ENCODE data around the gene AP5S1.
A peak's percentile ranks its signal among the peaks of the same experiment; 100 is the strongest.

The AP5S1 gene, protein sequence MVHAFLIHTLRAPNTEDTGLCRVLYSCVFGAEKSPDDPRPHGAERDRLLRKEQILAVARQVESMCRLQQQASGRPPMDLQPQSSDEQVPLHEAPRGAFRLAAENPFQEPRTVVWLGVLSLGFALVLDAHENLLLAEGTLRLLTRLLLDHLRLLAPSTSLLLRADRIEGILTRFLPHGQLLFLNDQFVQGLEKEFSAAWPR

DNA sequence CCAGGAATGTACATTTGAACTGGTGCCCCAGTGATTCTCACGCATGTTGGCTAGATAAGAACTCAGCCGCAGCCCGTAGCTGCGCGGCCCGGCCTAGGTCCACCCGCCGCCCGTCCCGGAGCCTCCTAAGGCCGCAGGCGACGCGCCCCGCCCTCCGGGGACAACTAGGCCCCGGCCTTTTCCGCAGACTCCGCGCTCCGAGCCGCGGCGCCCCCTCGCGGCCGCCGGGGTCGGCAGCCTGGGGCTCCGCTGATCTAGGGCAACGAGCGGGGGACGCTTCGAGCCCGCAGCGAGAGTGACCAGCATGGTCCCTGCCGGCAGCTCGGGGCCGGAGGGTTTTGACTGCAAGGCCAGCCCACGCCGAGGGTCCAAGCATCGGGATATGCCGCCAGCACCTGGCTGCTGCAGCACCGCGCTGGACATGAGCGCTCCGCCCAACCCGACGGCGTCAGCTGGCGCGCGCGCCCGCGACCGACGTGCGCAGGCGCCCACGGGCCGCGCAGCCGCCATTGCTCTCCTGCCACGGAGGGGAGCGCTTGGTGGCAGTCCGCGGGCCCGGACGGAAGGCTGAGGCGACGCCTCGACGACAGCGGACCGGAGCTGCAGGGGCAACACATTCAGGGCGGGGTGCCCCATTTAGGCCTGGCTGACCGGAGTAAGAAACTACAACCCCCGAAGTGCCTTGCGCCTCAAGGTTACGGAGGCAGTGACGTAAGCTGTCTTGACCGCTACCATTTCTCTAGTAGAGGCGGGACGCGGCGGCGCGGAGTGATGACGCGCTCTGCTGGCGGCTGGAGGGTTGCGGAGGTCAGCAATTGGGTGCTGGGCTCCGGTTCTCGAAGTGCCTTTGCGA, at the start of gene AP5S1:
Gene AP5S1 (plus strand): TSS at position 500 of the 853 bp plus-strand sequence. CDS start 1,571 bp downstream, outside the sequence.
- Histone ChIP-seq H3K27ac (ENCODE audit: low read length) (peak within 1 kb of the TSS; percentile 95), H3K4me2 (ENCODE audit: insufficient read depth, low read length) (peak within 1 kb of the TSS; percentile 67), H4K20me1 (ENCODE audit: insufficient read depth, low read length) (no peaks in the 10 kb centered on the region), H3K36me3 (ENCODE audit: insufficient read depth, low read length) (peaks cover 32% of the 10 kb centered on the region), H2AFZ (ENCODE audit: low read depth, low read length) (peak within 1 kb of the TSS; percentile 89), H3K4me3 (ENCODE audit: low read depth in 1 of 2, low read length in 2 of 2) (peak within 1 kb of the TSS; percentile 43 to 77), H3K4me1 (ENCODE audit: insufficient read depth, low read length) (peaks cover 46% of the 10 kb centered on the region), H3K9me3 (ENCODE audit: insufficient read depth, low read length, severe bottlenecking) (no peaks in the 10 kb centered on the region), H3K27me3 (ENCODE audit: insufficient read depth, low read length, poor library complexity) (no peaks in the 10 kb centered on the region), H3K9ac (ENCODE audit: low read depth, low read length) (peak within 1 kb of the TSS; percentile 80), H3K79me2 (ENCODE audit: insufficient read depth, low read length) (peaks cover 18% of the 10 kb centered on the region)
- DNase-seq (peak; percentile 91), ATAC-seq (ENCODE audit: insufficient read depth, low read depth) (peak; percentile 82)
- TF ChIP-seq, protein P1, sequence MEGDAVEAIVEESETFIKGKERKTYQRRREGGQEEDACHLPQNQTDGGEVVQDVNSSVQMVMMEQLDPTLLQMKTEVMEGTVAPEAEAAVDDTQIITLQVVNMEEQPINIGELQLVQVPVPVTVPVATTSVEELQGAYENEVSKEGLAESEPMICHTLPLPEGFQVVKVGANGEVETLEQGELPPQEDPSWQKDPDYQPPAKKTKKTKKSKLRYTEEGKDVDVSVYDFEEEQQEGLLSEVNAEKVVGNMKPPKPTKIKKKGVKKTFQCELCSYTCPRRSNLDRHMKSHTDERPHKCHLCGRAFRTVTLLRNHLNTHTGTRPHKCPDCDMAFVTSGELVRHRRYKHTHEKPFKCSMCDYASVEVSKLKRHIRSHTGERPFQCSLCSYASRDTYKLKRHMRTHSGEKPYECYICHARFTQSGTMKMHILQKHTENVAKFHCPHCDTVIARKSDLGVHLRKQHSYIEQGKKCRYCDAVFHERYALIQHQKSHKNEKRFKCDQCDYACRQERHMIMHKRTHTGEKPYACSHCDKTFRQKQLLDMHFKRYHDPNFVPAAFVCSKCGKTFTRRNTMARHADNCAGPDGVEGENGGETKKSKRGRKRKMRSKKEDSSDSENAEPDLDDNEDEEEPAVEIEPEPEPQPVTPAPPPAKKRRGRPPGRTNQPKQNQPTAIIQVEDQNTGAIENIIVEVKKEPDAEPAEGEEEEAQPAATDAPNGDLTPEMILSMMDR (IDR thresholded peaks at IDR 0.05; ENCODE audit: borderline replicate concordance, extremely low read depth, low read length, poor library complexity, severe bottlenecking) = peak; percentile 100
- no peak for TF ChIP-seq EZH2 (IDR thresholded peaks at IDR 0.05; ENCODE audit: borderline replicate concordance, low read depth, low read length, severe bottlenecking)

DNA sequence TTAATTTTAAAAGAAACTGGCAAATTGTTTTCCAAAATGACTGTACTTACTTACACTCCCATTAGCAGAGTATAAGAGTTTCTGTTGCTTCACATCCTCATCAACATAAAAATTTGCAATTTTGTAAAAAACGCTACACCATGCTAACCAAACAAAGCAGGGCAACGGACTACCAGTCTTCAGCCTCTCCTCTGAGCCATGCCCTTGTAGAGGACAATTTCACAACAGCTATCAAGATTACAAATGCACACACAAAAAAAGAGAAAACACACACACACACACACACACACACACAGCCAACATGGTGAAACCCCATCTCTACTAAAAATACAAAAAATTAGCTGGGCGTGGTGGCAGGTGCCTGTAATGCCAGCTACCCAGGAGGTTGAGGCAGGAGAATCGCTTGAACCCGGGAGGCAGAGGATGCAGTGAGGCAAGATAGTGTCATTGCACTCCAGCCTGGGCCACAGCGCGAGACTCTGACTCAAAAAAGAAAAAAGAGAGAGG, 48.7 kb upstream of the AP5S1 start:
- no peaks in the 10 kb centered on the region for H3K9me3 ChIP-seq (ENCODE audit: insufficient read depth, low read length, severe bottlenecking)
- TF ChIP-seq, protein P1 (IDR thresholded peaks at IDR 0.05; ENCODE audit: borderline replicate concordance, extremely low read depth, low read length, poor library complexity, severe bottlenecking) = no peak
- TF ChIP-seq EZH2 (IDR thresholded peaks at IDR 0.05; ENCODE audit: borderline replicate concordance, low read depth, low read length, severe bottlenecking) = no peak
- H4K20me1 ChIP-seq (ENCODE audit: insufficient read depth, low read length) = no peaks in the 10 kb centered on the region
- DNase-seq = no peak
- H3K27me3 ChIP-seq (ENCODE audit: insufficient read depth, low read length, poor library complexity) = no peaks in the 10 kb centered on the region
- no peaks in the 10 kb centered on the region for H3K36me3 ChIP-seq (ENCODE audit: insufficient read depth, low read length)
- H3K4me3 ChIP-seq (ENCODE audit: low read depth in 1 of 2, low read length in 2 of 2) = no peak overlapping the region
- H3K4me1 ChIP-seq (ENCODE audit: insufficient read depth, low read length) = peaks cover 23% of the 10 kb centered on the region
- no peak overlapping the region for H3K27ac ChIP-seq (ENCODE audit: low read length)
- H3K79me2 ChIP-seq (ENCODE audit: insufficient read depth, low read length) = peaks cover 12% of the 10 kb centered on the region
- H3K9ac ChIP-seq (ENCODE audit: low read depth, low read length) = no peak overlapping the region
- no peak for ATAC-seq (ENCODE audit: insufficient read depth, low read depth)
- no peak overlapping the region for H2AFZ ChIP-seq (ENCODE audit: low read depth, low read length)
- no peak overlapping the region for H3K4me2 ChIP-seq (ENCODE audit: insufficient read depth, low read length)

DNA sequence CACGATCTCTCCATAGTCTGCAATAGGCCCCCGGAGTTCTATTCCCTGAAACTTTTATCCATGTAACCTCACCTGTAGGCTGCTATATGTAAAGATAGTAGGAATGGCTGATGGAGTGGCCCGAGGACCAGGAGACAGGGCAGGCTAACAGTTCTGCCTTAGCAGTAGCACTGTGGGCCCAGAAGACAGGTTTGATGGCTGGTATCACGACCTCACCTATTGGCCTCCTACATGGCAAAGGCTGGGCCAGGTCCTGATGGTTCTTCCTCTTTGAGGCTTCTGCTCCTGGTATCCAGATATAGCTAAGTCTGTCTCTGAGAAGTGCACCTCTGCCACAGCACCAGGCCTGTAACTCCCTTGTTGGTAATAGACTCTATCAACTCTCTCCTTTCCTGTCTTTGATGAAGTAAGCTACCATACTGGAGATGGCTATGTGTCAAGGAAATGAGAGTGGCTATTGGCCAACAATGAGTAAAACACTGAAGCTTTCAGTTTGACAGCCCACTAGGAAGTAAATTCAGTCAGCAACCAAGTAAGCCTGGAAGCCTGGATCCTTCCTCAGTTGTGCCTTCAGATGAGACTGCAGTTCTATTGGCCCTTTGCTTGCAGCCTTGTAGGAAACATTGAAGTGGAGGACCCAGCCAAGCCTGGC, 44.8 kb upstream of the AP5S1 start:
- H3K27ac ChIP-seq (ENCODE audit: low read length) = no peak overlapping the region
- no peaks in the 10 kb centered on the region for H3K4me1 ChIP-seq (ENCODE audit: insufficient read depth, low read length)
- H3K9ac ChIP-seq (ENCODE audit: low read depth, low read length) = no peak overlapping the region
- H4K20me1 ChIP-seq (ENCODE audit: insufficient read depth, low read length) = no peaks in the 10 kb centered on the region
- DNase-seq = no peak
- H3K4me2 ChIP-seq (ENCODE audit: insufficient read depth, low read length) = no peak overlapping the region
- ATAC-seq (ENCODE audit: insufficient read depth, low read depth) = no peak
- TF ChIP-seq, protein P1 (IDR thresholded peaks at IDR 0.05; ENCODE audit: borderline replicate concordance, extremely low read depth, low read length, poor library complexity, severe bottlenecking) = no peak
- no peak for TF ChIP-seq EZH2 (IDR thresholded peaks at IDR 0.05; ENCODE audit: borderline replicate concordance, low read depth, low read length, severe bottlenecking)
- no peaks in the 10 kb centered on the region for H3K9me3 ChIP-seq (ENCODE audit: insufficient read depth, low read length, severe bottlenecking)
- H2AFZ ChIP-seq (ENCODE audit: low read depth, low read length) = no peak overlapping the region
- no peak overlapping the region for H3K4me3 ChIP-seq (ENCODE audit: low read depth in 1 of 2, low read length in 2 of 2)
- H3K79me2 ChIP-seq (ENCODE audit: insufficient read depth, low read length) = no peaks in the 10 kb centered on the region
- no peaks in the 10 kb centered on the region for H3K36me3 ChIP-seq (ENCODE audit: insufficient read depth, low read length)
- no peaks in the 10 kb centered on the region for H3K27me3 ChIP-seq (ENCODE audit: insufficient read depth, low read length, poor library complexity)

Data from DND-41 (cell line).